NCI-H2227 (cell line): ENCODE results near the gene TBC1D5.
"Not testable (repeated sequence)": the region's sequence is repeated elsewhere in the genome, so short reads cannot be mapped to it uniquely, and the experiment has no call there.

Experiments used
- DNase-seq: peaks from one replicate; lab custom pipeline; 2025; ENCODE audit not compliant: unreplicated experiment; lab: John Stamatoyannopoulos, UW

The TBC1D5 gene

GRCh38 chr3:17717411-17717810 lies 25.0 kb downstream of the TBC1D5 start:
- no peak for DNase-seq

- DNase-seq, result no peak
Measured at GRCh38 chr3:17714473-17714872, 28.0 kb downstream of the TBC1D5 start.

GRCh38 chr3:17709236-17709810 lies 33.1 kb downstream of the TBC1D5 start:
- no peak for DNase-seq

GRCh38 chr3:17707813-17708543 lies 34.5 kb downstream of the TBC1D5 start:
- no peak for DNase-seq

- DNase-seq, result not testable (repeated sequence)
Measured at GRCh38 chr3:17705991-17706390, 36.4 kb downstream of the TBC1D5 start.

- DNase-seq, result not testable (repeated sequence)
Measured at GRCh38 chr3:17699815-17700214, 42.6 kb downstream of the TBC1D5 start.

GRCh38 chr3:17695665-17696064 lies 46.8 kb downstream of the TBC1D5 start:
- not testable (repeated sequence) for DNase-seq

GRCh38 chr3:17693670-17693999 lies 48.8 kb downstream of the TBC1D5 start:
- DNase-seq, result not testable (repeated sequence)

GRCh38 chr3:17692846-17693669 lies 49.4 kb downstream of the TBC1D5 start:
- not testable (repeated sequence) for DNase-seq

GRCh38 chr3:17687566-17687965 lies 54.9 kb downstream of the TBC1D5 start:
- DNase-seq, result no peak

- DNase-seq, result no peak
Measured at GRCh38 chr3:17686613-17687012, 55.8 kb downstream of the TBC1D5 start.

- DNase-seq, result no peak
Measured at GRCh38 chr3:17683542-17684207, 58.8 kb downstream of the TBC1D5 start.

GRCh38 chr3:17680530-17680929 lies 61.9 kb downstream of the TBC1D5 start:
- DNase-seq, result no peak

GRCh38 chr3:17678116-17678741 lies 64.2 kb downstream of the TBC1D5 start:
- DNase-seq, result no peak

GRCh38 chr3:17674082-17674686 lies 68.2 kb downstream of the TBC1D5 start:
- DNase-seq, result no peak

- no peak for DNase-seq
Measured at GRCh38 chr3:17672506-17672905, 69.9 kb downstream of the TBC1D5 start.

- DNase-seq, result no peak
Measured at GRCh38 chr3:17670749-17671148, 71.7 kb downstream of the TBC1D5 start.

- DNase-seq, result no peak
Measured at GRCh38 chr3:17664923-17665322, 77.5 kb downstream of the TBC1D5 start.

GRCh38 chr3:17656264-17656663 lies 86.2 kb downstream of the TBC1D5 start:
- DNase-seq, result no peak

- no peak for DNase-seq
Measured at GRCh38 chr3:17655743-17656142, 86.7 kb downstream of the TBC1D5 start.

- DNase-seq, result not testable (repeated sequence)
Measured at GRCh38 chr3:17649748-17650147, 92.7 kb downstream of the TBC1D5 start.
